H1 (cell line): ENCODE measurements around the gene PGD.
"Not testable (repeated sequence)": the region's sequence is repeated elsewhere in the genome, so short reads cannot be mapped to it uniquely, and the experiment has no call there.

Experiments used
- CHD2 ChIP-seq: IDR thresholded peaks from 2 replicates; pipeline ENCODE4 v1.6.1; 2012; ENCODE audit warnings: low read length, improper control_type of control experiment
- CTCF ChIP-seq, 3 experiments: IDR thresholded peaks; 1 replicate in 2 of 3; 2 replicates in 1 of 3; pipeline versions ENCODE4 v1.5.1 to v1.6.1; 2011; ENCODE audit warnings: low read length in 3 of 3, mild to moderate bottlenecking in 3 of 3, inconsistent platforms in 2 of 3, low read depth in 1 of 3, moderate library complexity in 1 of 3; ENCODE audit not compliant: insufficient read depth in 1 of 3; ENCODE audit errors: control extremely low read depth in 1 of 3
- EZH2 ChIP-seq: fragments of 200-600 bp; sonication (generic); IDR thresholded peaks from 2 replicates; pipeline ENCODE4 v1.7.1; 2012; ENCODE audit warnings: low read depth, mild to moderate bottlenecking, moderate library complexity, low read length, inconsistent platforms; ENCODE audit not compliant: severe bottlenecking
- MAX ChIP-seq: IDR thresholded peaks from 2 replicates; pipeline ENCODE4 v1.6.1; 2012; ENCODE audit warnings: inconsistent platforms
- RAD21 ChIP-seq, 2 experiments: IDR thresholded peaks in 1 of 2; conservative IDR thresholded peaks in 1 of 2; 2 replicates each; pipeline ENCODE4 v1.6.1; 2011; ENCODE audit warnings: low read depth in 2 of 2, low read length in 2 of 2, improper control_type of control experiment in 1 of 2, inconsistent platforms in 1 of 2, mild to moderate bottlenecking in 1 of 2, moderate library complexity in 1 of 2
- RFX5 ChIP-seq: IDR thresholded peaks from 2 replicates; pipeline ENCODE4 v1.6.1; 2011; ENCODE audit warnings: low read depth, low read length, improper control_type of control experiment, borderline replicate concordance

GRCh38 chr1:10418741-10419140 is 19.9 kb downstream of the PGD start:
- TF ChIP-seq CHD2; CTCF (IDR thresholded peaks at IDR 0.05; ENCODE audit: control extremely low read depth in 1 of 3, insufficient read depth in 1 of 3, low read depth in 1 of 3, low read length in 3 of 3); RFX5; RAD21 (IDR thresholded peaks at IDR 0.05 in 1 of 2, conservative IDR thresholded peaks at IDR 0.05 in 1 of 2; ENCODE audit: low read depth in 2 of 2, low read length in 2 of 2); EZH2; MAX: not testable (repeated sequence)
